ENCODE data around the gene SMC5. TPM values are rescaled to one million over a fixed set of nuclear protein-coding genes. Genes with fewer than 3 reads are reported as not detected.

The SMC5 gene
- total RNA-seq, 4 donors from 2014 or later = 20.2 to 86.1 (median 24.0) TPM

DNA sequence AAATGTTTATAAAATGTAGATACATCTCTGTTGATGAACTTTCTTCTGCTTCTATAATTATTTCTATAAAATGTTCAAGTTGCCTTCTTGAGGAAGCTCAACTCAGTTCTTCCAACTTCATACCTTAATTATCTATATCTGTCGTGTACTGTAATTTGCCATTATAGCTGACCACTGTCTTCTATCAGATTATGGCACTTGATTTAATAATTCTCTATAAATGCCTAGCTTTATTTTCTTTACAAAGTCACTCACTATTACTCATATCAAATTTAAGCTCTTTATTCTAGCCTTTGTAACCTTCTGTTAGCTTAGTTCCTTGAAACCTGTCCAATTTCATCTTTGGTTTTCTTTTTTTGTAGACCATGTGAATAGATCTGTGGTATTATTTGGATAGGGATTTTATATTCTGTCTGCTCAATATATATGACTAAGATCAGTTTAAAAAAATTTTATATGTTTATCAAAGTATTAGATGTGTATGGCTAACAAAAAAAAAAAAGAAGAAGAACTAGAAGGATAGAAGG lies 39.5 kb downstream of the SMC5 start:
- Histone ChIP-seq H3K27ac (no peak overlapping the region), H3K9me3 (no peaks in the 10 kb centered on the region), H3K27me3 (no peaks in the 10 kb centered on the region), H3K36me3 (peaks cover 0 to 39% (median 6%) of the 10 kb centered on the region in 4 donors), H3K4me3 (no peak overlapping the region), H3K4me1 (peaks cover 0 to 6% (median 3%) of the 10 kb centered on the region in 4 donors)
- in situ Hi-C loops (cut with MboI; ENCODE audit: low pct_ligation_motif_present in 1 of 4, low pct_unique_long_range_greater_than_20kb in 1 of 4, low sequenced_read_pairs in 3 of 4) (no loop called here), intact Hi-C loops (cut with DNase I; ENCODE audit: low total_unique reads) (no loop called here)
- no peak for DNase-seq
- 94 to 98% methylated on average over 1 of the region's 1 CpG for WGBS, 2 donors (ENCODE audit: low coverage in 1 of 2)
- no peak for TF ChIP-seq POLR2AphosphoS5 (IDR thresholded peaks at IDR 0.05)
- no peak for TF ChIP-seq EP300 (IDR thresholded peaks at IDR 0.05; ENCODE audit: low read depth)
- TF ChIP-seq, protein P1, sequence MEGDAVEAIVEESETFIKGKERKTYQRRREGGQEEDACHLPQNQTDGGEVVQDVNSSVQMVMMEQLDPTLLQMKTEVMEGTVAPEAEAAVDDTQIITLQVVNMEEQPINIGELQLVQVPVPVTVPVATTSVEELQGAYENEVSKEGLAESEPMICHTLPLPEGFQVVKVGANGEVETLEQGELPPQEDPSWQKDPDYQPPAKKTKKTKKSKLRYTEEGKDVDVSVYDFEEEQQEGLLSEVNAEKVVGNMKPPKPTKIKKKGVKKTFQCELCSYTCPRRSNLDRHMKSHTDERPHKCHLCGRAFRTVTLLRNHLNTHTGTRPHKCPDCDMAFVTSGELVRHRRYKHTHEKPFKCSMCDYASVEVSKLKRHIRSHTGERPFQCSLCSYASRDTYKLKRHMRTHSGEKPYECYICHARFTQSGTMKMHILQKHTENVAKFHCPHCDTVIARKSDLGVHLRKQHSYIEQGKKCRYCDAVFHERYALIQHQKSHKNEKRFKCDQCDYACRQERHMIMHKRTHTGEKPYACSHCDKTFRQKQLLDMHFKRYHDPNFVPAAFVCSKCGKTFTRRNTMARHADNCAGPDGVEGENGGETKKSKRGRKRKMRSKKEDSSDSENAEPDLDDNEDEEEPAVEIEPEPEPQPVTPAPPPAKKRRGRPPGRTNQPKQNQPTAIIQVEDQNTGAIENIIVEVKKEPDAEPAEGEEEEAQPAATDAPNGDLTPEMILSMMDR (IDR thresholded peaks at IDR 0.05) = no peak
- no peak for TF ChIP-seq POLR2A (IDR thresholded peaks at IDR 0.05)

DNA sequence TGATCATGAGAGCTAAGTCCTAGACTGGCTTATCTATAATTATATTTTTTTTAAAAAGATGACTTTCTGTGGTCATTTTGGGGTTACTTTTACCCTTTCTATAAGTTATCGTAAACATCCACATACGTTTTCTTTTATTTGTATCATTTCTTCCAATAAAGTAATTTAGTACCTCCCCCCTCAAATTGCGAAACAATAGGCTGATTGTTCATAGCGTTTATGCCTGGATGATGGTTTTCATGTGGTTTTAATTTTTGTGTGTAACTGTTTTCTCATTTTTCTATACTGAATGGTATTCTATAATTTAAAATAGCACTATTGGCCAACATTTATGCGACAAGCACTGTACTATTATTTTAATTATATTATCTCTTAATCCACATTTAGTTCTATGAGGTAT lies 44.5 kb downstream of the SMC5 start:
- 55 to 71% methylated on average over 5 of the region's 5 CpGs for WGBS, 2 donors (ENCODE audit: low coverage in 1 of 2)
- H3K4me3 ChIP-seq = no peak overlapping the region
- H3K27ac ChIP-seq = no peak overlapping the region
- no peak for TF ChIP-seq EP300 (IDR thresholded peaks at IDR 0.05; ENCODE audit: low read depth)
- no peak for TF ChIP-seq POLR2AphosphoS5 (IDR thresholded peaks at IDR 0.05)
- TF ChIP-seq, protein P1 (IDR thresholded peaks at IDR 0.05) = no peak
- no peak for TF ChIP-seq POLR2A (IDR thresholded peaks at IDR 0.05)
- H3K36me3 ChIP-seq = peaks cover 0 to 67% (median 9%) of the 10 kb centered on the region in 4 donors
- no peaks in the 10 kb centered on the region for H3K9me3 ChIP-seq
- H3K4me1 ChIP-seq = peaks cover 0 to 6% (median 3%) of the 10 kb centered on the region in 4 donors
- intact Hi-C loops (cut with DNase I; ENCODE audit: low total_unique reads) (no loop called here), in situ Hi-C loops (cut with MboI; ENCODE audit: low pct_ligation_motif_present in 1 of 4, low pct_unique_long_range_greater_than_20kb in 1 of 4, low sequenced_read_pairs in 3 of 4) (no loop called here)
- H3K27me3 ChIP-seq = no peaks in the 10 kb centered on the region
- no peak for DNase-seq

DNA sequence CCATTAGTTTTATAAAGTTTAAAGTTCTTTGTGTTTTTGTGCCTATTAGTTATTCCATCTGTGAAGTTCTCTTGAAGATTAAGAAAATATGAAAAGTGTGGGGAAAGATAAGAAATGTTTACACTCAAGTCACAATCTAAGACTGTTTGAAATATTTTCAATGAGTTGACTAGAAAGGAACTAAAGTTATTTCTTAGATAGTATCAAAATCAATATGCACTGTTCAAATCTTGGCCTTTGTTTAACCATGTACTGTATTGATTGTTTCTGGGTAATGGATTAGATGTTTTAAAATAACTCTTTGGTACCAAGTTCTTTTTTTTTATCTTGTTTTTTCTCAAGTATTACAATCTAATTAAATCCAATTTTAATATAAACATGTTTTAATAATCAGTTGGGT lies 46.0 kb downstream of the SMC5 start:
- Histone ChIP-seq H3K4me1 (peaks cover 0 to 6% (median 3%) of the 10 kb centered on the region in 4 donors), H3K4me3 (no peak overlapping the region), H3K27me3 (no peaks in the 10 kb centered on the region), H3K9me3 (no peaks in the 10 kb centered on the region), H3K36me3 (peaks cover 0 to 64% (median 8%) of the 10 kb centered on the region in 4 donors), H3K27ac (no peak overlapping the region)
- intact Hi-C loops (cut with DNase I; ENCODE audit: low total_unique reads) = no loop called here
- TF ChIP-seq EP300 (IDR thresholded peaks at IDR 0.05; ENCODE audit: low read depth) (no peak), POLR2A (IDR thresholded peaks at IDR 0.05) (no peak), POLR2AphosphoS5 (IDR thresholded peaks at IDR 0.05) (no peak)
- DNase-seq = no peak
- in situ Hi-C loops (cut with MboI; ENCODE audit: low pct_ligation_motif_present in 1 of 4, low pct_unique_long_range_greater_than_20kb in 1 of 4, low sequenced_read_pairs in 3 of 4) = no loop called here

DNA sequence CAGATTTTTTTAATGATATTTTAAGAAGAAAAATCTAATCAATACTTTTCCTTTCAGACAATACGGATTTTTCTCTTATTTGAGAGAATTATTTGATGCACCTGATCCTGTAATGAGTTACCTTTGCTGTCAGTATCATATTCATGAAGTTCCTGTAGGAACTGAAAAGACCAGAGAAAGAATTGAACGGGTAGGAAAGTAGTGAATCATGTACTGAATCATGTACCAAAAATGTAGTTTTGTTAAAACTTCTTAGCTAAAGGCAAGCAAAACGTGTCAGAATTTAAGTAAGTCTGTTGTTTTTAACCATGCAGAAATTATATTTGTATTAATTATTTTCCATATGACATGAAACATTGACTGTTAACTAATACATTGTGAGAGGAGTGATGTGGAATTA lies 56.6 kb downstream of the SMC5 start:
- no peaks in the 10 kb centered on the region for H3K4me1 ChIP-seq
- H3K9me3 ChIP-seq = no peaks in the 10 kb centered on the region
- no peak overlapping the region for H3K27ac ChIP-seq
- no peak for TF ChIP-seq POLR2A (IDR thresholded peaks at IDR 0.05)
- TF ChIP-seq EP300 (IDR thresholded peaks at IDR 0.05; ENCODE audit: low read depth) = no peak
- no peak for TF ChIP-seq POLR2AphosphoS5 (IDR thresholded peaks at IDR 0.05)
- TF ChIP-seq, protein P1 (IDR thresholded peaks at IDR 0.05) = no peak
- DNase-seq = no peak
- H3K4me3 ChIP-seq = no peak overlapping the region
- 87 to 91% methylated on average over 3 of the region's 3 CpGs for WGBS, 2 donors (ENCODE audit: low coverage in 1 of 2)
- intact Hi-C loops (cut with DNase I; ENCODE audit: low total_unique reads) (no loop called here), in situ Hi-C loops (cut with MboI; ENCODE audit: low pct_ligation_motif_present in 1 of 4, low pct_unique_long_range_greater_than_20kb in 1 of 4, low sequenced_read_pairs in 3 of 4) (no loop called here)
- peaks cover 0 to 52% (median 18%) of the 10 kb centered on the region in 4 donors for H3K36me3 ChIP-seq
- no peaks in the 10 kb centered on the region for H3K27me3 ChIP-seq

DNA sequence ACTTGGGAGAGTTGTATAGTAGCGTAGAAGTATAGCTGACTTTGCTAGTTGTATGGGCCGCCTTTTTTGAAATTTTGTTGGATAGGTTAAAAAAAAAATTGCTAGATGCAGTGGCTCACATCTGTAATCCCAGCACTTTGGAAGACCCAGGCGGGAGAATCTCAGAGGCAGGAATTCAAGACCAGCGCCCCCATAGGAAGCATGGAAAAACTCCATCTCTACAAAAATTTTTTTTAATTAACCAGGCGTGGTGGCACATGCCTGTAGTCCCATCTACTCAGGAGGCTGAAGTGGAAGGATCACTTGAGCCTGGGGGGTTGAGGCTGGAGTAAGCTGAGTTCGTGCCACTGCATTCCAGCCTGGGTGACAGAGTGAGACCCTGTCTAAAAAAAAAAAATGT lies 59.2 kb downstream of the SMC5 start:
- 92% methylated on average over 6 of the region's 6 CpGs for WGBS, 2 donors (ENCODE audit: low coverage in 1 of 2)

More for the DNA sequence above, 59.2 kb downstream of the SMC5 start:
- no peak for DNase-seq
- Histone ChIP-seq H3K27ac (no peak overlapping the region), H3K27me3 (no peaks in the 10 kb centered on the region), H3K36me3 (peaks cover 0 to 70% (median 24%) of the 10 kb centered on the region in 4 donors), H3K4me3 (no peak overlapping the region), H3K9me3 (no peaks in the 10 kb centered on the region), H3K4me1 (no peaks in the 10 kb centered on the region)
- in situ Hi-C loops (cut with MboI; ENCODE audit: low pct_ligation_motif_present in 1 of 4, low pct_unique_long_range_greater_than_20kb in 1 of 4, low sequenced_read_pairs in 3 of 4) (no loop called here), intact Hi-C loops (cut with DNase I; ENCODE audit: low total_unique reads) (no loop called here)
- TF ChIP-seq, protein P1 (IDR thresholded peaks at IDR 0.05) = no peak
- no peak for TF ChIP-seq EP300 (IDR thresholded peaks at IDR 0.05; ENCODE audit: low read depth)
- no peak for TF ChIP-seq POLR2A (IDR thresholded peaks at IDR 0.05)
- TF ChIP-seq POLR2AphosphoS5 (IDR thresholded peaks at IDR 0.05) = no peak

Data from transverse colon (tissue), 4 donors.